ENCODE data around the gene COX8A.

COX8A gene

DNA sequence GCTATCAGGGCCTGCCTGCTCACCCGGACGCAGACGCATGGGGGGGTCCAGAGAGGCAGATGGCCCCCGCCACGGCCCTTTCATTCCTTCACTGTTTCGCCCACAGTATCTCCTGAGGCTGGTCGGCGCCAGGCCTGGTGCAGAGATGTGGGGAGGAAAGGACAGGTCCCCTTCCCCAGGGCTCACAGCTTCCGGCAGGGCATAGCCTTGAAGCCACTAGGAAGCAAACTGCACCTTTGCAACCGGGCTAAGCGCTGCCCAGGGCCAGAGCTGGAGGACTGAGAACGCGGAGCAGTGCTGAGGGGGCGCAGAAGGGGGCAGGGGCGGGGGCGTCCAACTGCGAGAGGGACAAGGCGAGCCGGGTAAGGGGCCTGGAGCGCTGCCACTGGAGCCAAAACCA is 41.1 kb downstream of the COX8A start:
- ChIA-PET POLR2A (no interaction called here), CTCF (interaction anchor here (1.4 to 3.6 kb wide), 3 partner anchors 13 to 137 kb away, joined by 3 to 25 read pairs (median 10); no protein-coding TSS in a partner anchor)
- TF ChIP-seq, protein P1, sequence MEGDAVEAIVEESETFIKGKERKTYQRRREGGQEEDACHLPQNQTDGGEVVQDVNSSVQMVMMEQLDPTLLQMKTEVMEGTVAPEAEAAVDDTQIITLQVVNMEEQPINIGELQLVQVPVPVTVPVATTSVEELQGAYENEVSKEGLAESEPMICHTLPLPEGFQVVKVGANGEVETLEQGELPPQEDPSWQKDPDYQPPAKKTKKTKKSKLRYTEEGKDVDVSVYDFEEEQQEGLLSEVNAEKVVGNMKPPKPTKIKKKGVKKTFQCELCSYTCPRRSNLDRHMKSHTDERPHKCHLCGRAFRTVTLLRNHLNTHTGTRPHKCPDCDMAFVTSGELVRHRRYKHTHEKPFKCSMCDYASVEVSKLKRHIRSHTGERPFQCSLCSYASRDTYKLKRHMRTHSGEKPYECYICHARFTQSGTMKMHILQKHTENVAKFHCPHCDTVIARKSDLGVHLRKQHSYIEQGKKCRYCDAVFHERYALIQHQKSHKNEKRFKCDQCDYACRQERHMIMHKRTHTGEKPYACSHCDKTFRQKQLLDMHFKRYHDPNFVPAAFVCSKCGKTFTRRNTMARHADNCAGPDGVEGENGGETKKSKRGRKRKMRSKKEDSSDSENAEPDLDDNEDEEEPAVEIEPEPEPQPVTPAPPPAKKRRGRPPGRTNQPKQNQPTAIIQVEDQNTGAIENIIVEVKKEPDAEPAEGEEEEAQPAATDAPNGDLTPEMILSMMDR (IDR thresholded peaks at IDR 0.05; ENCODE audit: insufficient read depth, low read length, missing control alignments), result no peak
- DNase-seq (ENCODE audit: low read depth, low spot score), result no peak
- no peak overlapping the region for H3K4me3 ChIP-seq (ENCODE audit: low read depth, low read length)

DNA sequence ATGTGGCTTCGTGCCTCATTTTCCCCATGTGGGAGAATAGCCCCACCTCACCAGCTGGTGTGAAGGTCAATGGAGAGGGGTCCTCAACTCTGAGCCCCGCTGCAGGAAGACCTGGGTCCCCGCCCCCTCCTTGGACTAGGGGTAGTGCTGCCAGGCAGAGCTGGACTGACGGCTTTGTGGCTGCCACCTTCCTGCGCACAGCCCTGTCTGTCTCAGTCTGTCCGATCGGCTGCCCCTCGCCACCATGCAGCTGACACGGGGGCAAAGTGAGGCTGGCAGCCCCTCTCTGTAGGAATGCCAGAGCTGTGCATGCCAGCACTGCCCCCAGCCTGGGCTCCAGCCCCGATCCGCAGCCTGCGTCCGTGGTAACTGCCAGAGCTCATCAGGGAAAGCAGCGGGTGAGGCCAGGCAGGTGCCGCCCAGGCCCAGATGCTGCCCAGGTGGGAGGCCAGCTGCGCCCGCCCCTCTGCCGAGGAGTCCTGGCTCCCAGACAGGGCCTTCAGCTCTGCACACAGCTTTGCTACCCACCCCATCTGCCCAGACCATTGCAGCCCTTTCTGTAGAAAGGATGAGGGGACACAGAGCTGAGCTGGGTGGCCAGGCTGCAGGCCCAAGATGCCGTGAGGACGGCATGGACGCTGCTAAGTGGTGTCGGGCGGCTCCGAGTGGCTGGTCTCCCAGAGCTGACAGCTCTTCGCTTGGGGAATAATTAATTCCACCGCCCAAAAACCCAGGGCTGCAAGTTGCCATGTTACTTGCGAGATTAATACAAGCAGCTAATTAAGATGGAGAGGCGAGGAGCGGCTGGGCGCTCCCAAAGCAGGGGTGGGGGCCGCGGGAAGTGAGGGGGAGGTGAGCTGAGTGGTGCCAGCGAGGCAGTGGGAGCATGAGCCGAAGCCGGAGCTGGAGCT is 41.8 kb downstream of the COX8A start:
- CTCF ChIA-PET, result interaction anchor here (1.0 to 3.6 kb wide), 4 partner anchors 12 to 136 kb away, joined by 3 to 25 read pairs (median 6); no protein-coding TSS in a partner anchor
- TF ChIP-seq, protein P1 (IDR thresholded peaks at IDR 0.05; ENCODE audit: insufficient read depth, low read length, missing control alignments), result no peak
- DNase-seq (ENCODE audit: low read depth, low spot score), result no peak
- no peak overlapping the region for H3K4me3 ChIP-seq (ENCODE audit: low read depth, low read length)
- POLR2A ChIA-PET, result no interaction called here

DNA sequence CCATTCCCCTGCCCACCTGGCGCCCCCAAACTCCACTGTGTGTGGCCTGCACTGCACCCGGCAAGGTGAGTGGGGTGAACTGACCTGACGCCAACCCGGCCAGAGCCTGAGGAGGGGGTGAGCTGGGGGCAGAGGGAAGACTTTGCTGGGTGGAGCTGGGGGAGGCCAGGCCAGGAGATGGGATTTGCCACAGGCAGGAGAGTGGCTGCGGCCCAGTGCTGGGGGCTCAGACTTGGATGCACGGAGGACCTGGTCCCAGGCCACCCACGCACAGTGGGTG is 43.5 kb downstream of the COX8A start:
- ChIA-PET CTCF (interaction anchor here (1.0 to 3.4 kb wide), 3 partner anchors 10 to 135 kb away, joined by 4 to 10 read pairs (median 4); no protein-coding TSS in a partner anchor), POLR2A (no interaction called here)
- DNase-seq (ENCODE audit: low read depth, low spot score), result no peak
- H3K4me3 ChIP-seq (ENCODE audit: low read depth, low read length), result no peak overlapping the region
- TF ChIP-seq, protein P1 (IDR thresholded peaks at IDR 0.05; ENCODE audit: insufficient read depth, low read length, missing control alignments), result no peak

DNA sequence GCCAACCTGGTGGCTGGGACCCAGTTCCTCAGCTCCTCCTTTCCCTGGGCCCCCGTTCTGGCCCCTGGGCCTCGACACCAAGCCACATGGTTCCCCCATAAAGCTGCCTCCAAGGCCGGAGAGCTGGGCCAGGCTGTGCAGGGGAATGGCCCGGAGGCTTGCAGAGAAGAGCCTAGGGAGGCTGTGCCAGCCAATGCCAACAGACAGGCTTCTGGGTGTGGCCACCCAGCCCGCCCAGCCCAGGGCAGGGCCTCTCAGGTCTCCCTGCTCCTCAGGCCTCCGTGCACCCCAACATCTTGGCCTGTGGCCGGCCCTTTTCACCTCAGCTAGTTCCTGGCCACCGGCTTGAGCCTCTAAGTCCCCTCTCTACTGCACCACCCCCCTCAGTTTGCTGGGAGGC is 43.9 kb downstream of the COX8A start:
- ChIA-PET POLR2A (no interaction called here), CTCF (interaction anchor here (1.0 to 3.4 kb wide), 3 partner anchors 11 to 134 kb away, joined by 4 to 10 read pairs (median 4); no protein-coding TSS in a partner anchor)
- no peak overlapping the region for H3K4me3 ChIP-seq (ENCODE audit: low read depth, low read length)
- DNase-seq (ENCODE audit: low read depth, low spot score), result no peak
- TF ChIP-seq, protein P1 (IDR thresholded peaks at IDR 0.05; ENCODE audit: insufficient read depth, low read length, missing control alignments), result no peak

DNA sequence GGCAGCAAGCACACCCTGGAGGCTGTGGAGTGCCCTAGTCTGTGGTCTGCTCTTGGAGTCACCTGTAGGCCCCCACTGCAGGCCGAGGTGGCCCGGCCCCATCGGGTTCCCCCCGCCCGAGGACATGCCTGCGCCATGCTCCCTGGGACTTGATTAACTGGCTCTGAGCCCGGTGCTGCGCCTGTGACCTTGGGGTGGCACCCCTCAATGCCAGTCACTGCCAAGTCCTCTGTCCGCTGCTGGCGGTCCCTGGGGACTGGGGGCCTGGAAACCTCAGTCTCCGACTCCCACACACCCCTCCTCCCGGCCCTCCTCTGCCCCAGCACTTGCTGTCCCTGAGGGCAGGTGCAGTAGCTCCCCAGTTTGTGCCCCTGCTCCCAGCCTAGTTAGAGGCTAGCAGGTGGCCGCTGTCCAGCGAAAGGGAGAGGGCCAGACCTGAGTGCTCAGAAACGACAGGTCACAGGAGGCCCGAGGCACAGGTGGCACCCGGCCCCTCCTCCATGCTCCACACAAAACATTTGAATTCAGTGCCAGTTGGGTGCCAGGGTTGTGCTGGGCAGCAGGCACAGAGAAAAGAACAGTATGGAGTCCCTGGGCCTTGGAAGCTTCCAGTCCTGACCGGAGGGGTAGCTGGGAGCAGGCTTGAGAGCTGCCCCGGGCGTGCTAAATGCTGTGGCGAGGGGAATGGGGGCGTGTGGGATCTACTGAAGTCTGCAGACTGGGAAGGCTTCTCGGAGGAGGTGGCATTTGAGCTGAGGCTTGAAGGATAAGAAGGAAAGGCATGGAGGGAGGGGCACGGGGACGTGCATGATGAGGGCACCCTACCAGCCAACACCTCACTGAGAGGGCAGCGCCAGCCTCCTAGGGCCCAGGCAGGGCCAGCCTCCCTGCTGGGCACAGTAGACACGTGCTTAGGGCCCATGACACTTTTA is 45.0 kb downstream of the COX8A start:
- TF ChIP-seq, protein P1 (IDR thresholded peaks at IDR 0.05; ENCODE audit: insufficient read depth, low read length, missing control alignments), result no peak

More for the DNA sequence above, 45.0 kb downstream of the COX8A start:
- no peak for DNase-seq (ENCODE audit: low read depth, low spot score)
- ChIA-PET CTCF (interaction anchor here (0.6 to 1.4 kb wide), 4 partner anchors 12 to 134 kb away, joined by 3 to 7 read pairs (median 4); no protein-coding TSS in a partner anchor), POLR2A (interaction anchor here (0.7 kb wide), 1 partner anchor 103 kb away, joined by 3 read pairs; no protein-coding TSS in a partner anchor)
- H3K4me3 ChIP-seq (ENCODE audit: low read depth, low read length), result no peak overlapping the region

Data from AG04449 (cell line).